Kidney epithelial cell (primary cell): ENCODE results near the gene CDT1. TPM values are rescaled to one million over a fixed set of nuclear protein-coding genes. Genes with fewer than 3 reads are reported as not detected.

ENCODE experiments used
- DNase-seq: peaks from one replicate; pipeline ENCODE4 v3.0.0-alpha.2; 2010; ENCODE audit warnings: low read depth
- H3K27me3 ChIP-seq: 2 replicates; pipeline ENCODE4 v1.6.0; 2011; ENCODE audit warnings: low read length; ENCODE audit not compliant: control insufficient read depth, insufficient read depth
- H3K36me3 ChIP-seq: 2 replicates; pipeline ENCODE4 v1.5.1; 2011; ENCODE audit warnings: low read length; ENCODE audit not compliant: control insufficient read depth, insufficient read depth
- H3K4me3 ChIP-seq: 2 replicates; pipeline ENCODE4 v1.5.1; 2011; ENCODE audit warnings: low read depth, mild to moderate bottlenecking, control low read depth, low read length
- CTCF ChIP-seq: IDR thresholded peaks from 2 replicates; pipeline ENCODE4 v1.5.1; 2011; ENCODE audit warnings: mild to moderate bottlenecking, moderate library complexity, low read length, control low read depth, inconsistent platforms; ENCODE audit not compliant: insufficient read depth, poor library complexity, severe bottlenecking
- total RNA-seq: library from RNA; depleted of rRNA; stranded (reverse); fragments of >200 nt; gene quantifications from 2 replicates; pipeline ENCODE4 v1.2.3, GENCODE V29; 2015

CDT1 gene
- total RNA-seq, 1 donor from 2014 or later = 14.5 TPM

- Histone ChIP-seq H3K36me3 (no peaks in the 10 kb centered on the region), H3K4me3 (no peak overlapping the region)
- TF ChIP-seq CTCF = no peak
Observed at GRCh38 chr16:88762258-88762870, 41.2 kb upstream of the CDT1 start.

GRCh38 chr16:88762941-88763340 lies 40.6 kb upstream of the CDT1 start:
- TF ChIP-seq CTCF = no peak
- Histone ChIP-seq H3K27me3 (no peaks in the 10 kb centered on the region), H3K4me3 (no peak overlapping the region), H3K36me3 (no peaks in the 10 kb centered on the region)
- no peak for DNase-seq

More at GRCh38 chr16:88762258-88762870, 41.2 kb upstream of the CDT1 start:
- DNase-seq = no peak
- no peaks in the 10 kb centered on the region for H3K27me3 ChIP-seq

- DNase-seq = no peak
- peak; percentile 20 for TF ChIP-seq CTCF
- no peaks in the 10 kb centered on the region for H3K36me3 ChIP-seq
- H3K4me3 ChIP-seq = no peak overlapping the region
- H3K27me3 ChIP-seq = no peaks in the 10 kb centered on the region
Observed at GRCh38 chr16:88763502-88764053, 40.0 kb upstream of the CDT1 start.

GRCh38 chr16:88764080-88764479 lies 39.5 kb upstream of the CDT1 start:
- Histone ChIP-seq H3K36me3 (no peaks in the 10 kb centered on the region), H3K27me3 (no peaks in the 10 kb centered on the region), H3K4me3 (no peak overlapping the region)
- DNase-seq = no peak
- TF ChIP-seq CTCF = no peak

- H3K4me3 ChIP-seq = no peak overlapping the region
- no peaks in the 10 kb centered on the region for H3K27me3 ChIP-seq
- DNase-seq = no peak
- no peak for TF ChIP-seq CTCF
- H3K36me3 ChIP-seq = no peaks in the 10 kb centered on the region
Observed at GRCh38 chr16:88764913-88765349, 38.7 kb upstream of the CDT1 start.

GRCh38 chr16:88766975-88767374 lies 36.6 kb upstream of the CDT1 start:
- no peaks in the 10 kb centered on the region for H3K27me3 ChIP-seq
- TF ChIP-seq CTCF = no peak
- H3K36me3 ChIP-seq = no peaks in the 10 kb centered on the region
- no peak overlapping the region for H3K4me3 ChIP-seq
- no peak for DNase-seq
